Activated CD4-positive, alpha-beta T cell treated with anti-CD3 and anti-CD28 coated beads, Interleukin-2, amount 10 ng/mL, durations not matched to agents 24 days and 14 days (primary cell): Measurements from ENCODE around the gene RAD51AP2. TPM values are rescaled to one million over a fixed set of nuclear protein-coding genes. Genes with fewer than 3 reads are reported as not detected.
"Not testable (repeated sequence)": the region's sequence is repeated elsewhere in the genome, so short reads cannot be mapped to it uniquely, and the experiment has no call there.

Experiments
- DNase-seq: peaks from one replicate; pipeline ENCODE4 v3.0.0; 2022
- H3K27ac Mint-ChIP-seq: one replicate; pipeline ENCODE4 v1.8.0; 2022; ENCODE audit warnings: mild to moderate bottlenecking, mixed read lengths
- H3K27me3 Mint-ChIP-seq: one replicate; pipeline ENCODE4 v1.8.0; 2022; ENCODE audit warnings: mixed read lengths
- H3K36me3 Mint-ChIP-seq: one replicate; pipeline ENCODE4 v1.8.0; 2022; ENCODE audit warnings: low read depth, mild to moderate bottlenecking, mixed read lengths
- H3K4me1 Mint-ChIP-seq: one replicate; pipeline ENCODE4 v1.8.0; 2021; ENCODE audit warnings: mixed read lengths
- H3K4me3 Mint-ChIP-seq: one replicate; pipeline ENCODE4 v1.8.0; 2022; ENCODE audit warnings: mild to moderate bottlenecking, moderate library complexity, mixed read lengths
- H3K9me3 Mint-ChIP-seq: one replicate; pipeline ENCODE4 v1.8.0; 2021; ENCODE audit warnings: mixed read lengths
- intact Hi-C: fragments of 100-400 bp; cut with micrococcal nuclease; formaldehyde crosslinking; loops from one replicate; pipeline ENCODE4 v1.15.1; 2023
- total RNA-seq: library from RNA; stranded (reverse); gene quantifications from 2 replicates; pipeline ENCODE4 v1.2.3, GENCODE V29; 2022

The RAD51AP2 gene
- not detected in 2 replicates for total RNA-seq

- peak; percentile 71 for DNase-seq
- H3K9me3 Mint-ChIP-seq, result no peaks in the 10 kb centered on the region
- intact Hi-C loops, result no loop called here
- H3K36me3 Mint-ChIP-seq, result no peaks in the 10 kb centered on the region
- no peak within 1 kb of the TSS for H3K27ac Mint-ChIP-seq
- H3K4me1 Mint-ChIP-seq, result no peaks in the 10 kb centered on the region
- peaks cover 44% of the 10 kb centered on the region for H3K27me3 Mint-ChIP-seq
- H3K4me3 Mint-ChIP-seq, result peak within 1 kb of the TSS; percentile 41
Observed at GRCh38 chr2:17518212-17519154, at the start of gene RAD51AP2. RAD51AP2 (minus strand) TSS chr2:17518440; CDS start chr2:17518415, 25 bp downstream.

GRCh38 chr2:17565726-17566125, 47.5 kb upstream of the RAD51AP2 start:
- intact Hi-C loops, H3K4me3 Mint-ChIP-seq, DNase-seq, H3K27me3 Mint-ChIP-seq, H3K27ac Mint-ChIP-seq, H3K9me3 Mint-ChIP-seq, H3K4me1 Mint-ChIP-seq, H3K36me3 Mint-ChIP-seq: not testable (repeated sequence)

DNA sequence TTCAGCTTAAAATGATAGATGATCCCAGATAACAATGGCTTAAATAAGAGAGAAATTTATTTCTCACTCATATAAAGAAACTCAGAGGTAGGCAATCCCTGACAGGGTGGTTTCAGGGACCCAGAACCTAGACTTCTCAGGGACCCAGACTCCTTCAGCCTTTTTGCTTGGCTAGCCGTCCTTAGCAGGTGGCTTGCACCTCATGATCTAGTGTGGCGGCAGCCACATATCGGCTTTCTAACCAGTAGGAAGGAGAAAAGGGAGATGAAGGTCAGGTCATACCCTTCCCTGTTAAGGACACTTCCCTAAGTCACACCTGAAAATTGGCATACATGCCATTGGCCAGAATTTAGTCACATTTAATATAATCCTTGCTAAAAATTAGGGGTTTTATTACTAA, 40.6 kb upstream of the RAD51AP2 start:
- DNase-seq, result no peak
- Mint-ChIP-seq H3K36me3 (no peaks in the 10 kb centered on the region), H3K27me3 (peaks cover 9% of the 10 kb centered on the region), H3K4me3 (no peak overlapping the region), H3K9me3 (no peaks in the 10 kb centered on the region), H3K27ac (no peak overlapping the region), H3K4me1 (no peaks in the 10 kb centered on the region)
- intact Hi-C loops, result no loop called here

DNA sequence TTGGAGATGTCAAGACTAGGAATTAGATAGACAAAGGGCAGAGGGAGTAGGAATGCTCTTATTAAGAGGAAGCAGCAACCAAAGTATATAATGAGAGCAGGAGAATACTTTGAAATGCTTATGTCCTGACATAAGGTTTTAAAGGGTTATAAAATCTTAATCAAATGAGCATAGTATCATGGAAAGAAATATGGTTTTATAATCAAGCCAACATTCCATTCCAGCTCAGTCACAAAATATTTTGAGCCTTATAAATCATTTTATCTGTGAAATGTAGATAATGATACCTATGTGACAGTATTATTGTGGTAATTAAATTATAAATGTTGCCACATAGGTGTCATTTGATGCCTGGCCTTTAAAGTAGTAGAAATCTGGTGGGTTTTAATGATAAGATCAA, 39.8 kb upstream of the RAD51AP2 start:
- H3K36me3 Mint-ChIP-seq, result no peaks in the 10 kb centered on the region
- no peak overlapping the region for H3K27ac Mint-ChIP-seq
- no peaks in the 10 kb centered on the region for H3K9me3 Mint-ChIP-seq
- no peaks in the 10 kb centered on the region for H3K4me1 Mint-ChIP-seq
- no peak overlapping the region for H3K4me3 Mint-ChIP-seq
- DNase-seq, result no peak
- peaks cover 9% of the 10 kb centered on the region for H3K27me3 Mint-ChIP-seq
- intact Hi-C loops, result no loop called here

DNA sequence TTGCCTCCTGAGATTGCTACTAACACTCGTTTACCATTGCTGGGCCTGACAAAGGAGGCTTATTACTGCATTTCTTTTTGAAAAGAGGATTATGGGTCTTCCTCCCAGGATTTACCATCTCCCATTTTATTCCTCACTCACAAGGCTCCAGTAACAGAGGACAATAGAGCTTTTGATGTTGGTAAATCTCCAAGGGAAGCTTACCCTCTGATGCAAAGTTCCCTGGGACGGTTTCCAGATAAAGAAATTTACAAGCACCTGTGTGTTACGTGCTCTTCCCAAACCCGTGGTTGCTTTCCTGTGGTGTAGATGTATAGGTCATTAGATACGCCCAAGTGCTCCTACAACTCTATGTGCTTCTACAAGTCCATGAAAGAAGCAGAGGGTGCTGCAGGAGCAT, 39.4 kb upstream of the RAD51AP2 start:
- DNase-seq, result no peak
- Mint-ChIP-seq H3K36me3 (no peaks in the 10 kb centered on the region), H3K27ac (no peak overlapping the region), H3K4me3 (no peak overlapping the region), H3K4me1 (no peaks in the 10 kb centered on the region), H3K9me3 (no peaks in the 10 kb centered on the region), H3K27me3 (peaks cover 9% of the 10 kb centered on the region)
- intact Hi-C loops, result no loop called here

GRCh38 chr2:17555150-17555549, 36.9 kb upstream of the RAD51AP2 start:
- H3K36me3 Mint-ChIP-seq, result no peaks in the 10 kb centered on the region
- no peaks in the 10 kb centered on the region for H3K4me1 Mint-ChIP-seq
- H3K4me3 Mint-ChIP-seq, result no peak overlapping the region
- no peaks in the 10 kb centered on the region for H3K9me3 Mint-ChIP-seq
- no peak overlapping the region for H3K27ac Mint-ChIP-seq
- no peak for DNase-seq
- H3K27me3 Mint-ChIP-seq, result peaks cover 12% of the 10 kb centered on the region
- intact Hi-C loops, result no loop called here

DNA sequence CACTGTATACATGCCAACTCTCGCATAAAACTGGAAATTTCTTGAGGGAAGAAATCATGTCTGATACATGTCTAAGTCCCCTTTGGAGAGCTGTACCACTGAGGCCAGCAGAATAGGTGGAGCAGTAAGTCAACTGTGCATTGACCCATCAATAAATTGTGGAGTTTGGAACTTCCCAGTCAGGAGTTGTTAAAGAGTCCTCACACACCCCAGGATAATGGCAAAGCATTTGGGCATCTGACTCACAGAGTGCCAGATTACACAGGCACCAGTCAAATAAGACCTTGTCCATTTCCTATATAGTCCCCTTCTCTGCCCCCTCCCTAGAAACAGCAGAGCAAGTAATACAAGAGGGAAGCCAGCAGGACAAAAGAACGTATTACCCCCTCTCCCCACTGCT, 32.7 kb upstream of the RAD51AP2 start:
- Mint-ChIP-seq H3K36me3 (no peaks in the 10 kb centered on the region), H3K9me3 (no peaks in the 10 kb centered on the region), H3K4me3 (no peak overlapping the region), H3K27ac (no peak overlapping the region), H3K27me3 (peaks cover 7% of the 10 kb centered on the region), H3K4me1 (no peaks in the 10 kb centered on the region)
- intact Hi-C loops, result no loop called here
- no peak for DNase-seq

GRCh38 chr2:17547737-17548136, 29.5 kb upstream of the RAD51AP2 start:
- Mint-ChIP-seq H3K27ac (no peak overlapping the region), H3K4me3 (no peak overlapping the region), H3K27me3 (peaks cover 21% of the 10 kb centered on the region), H3K9me3 (no peaks in the 10 kb centered on the region), H3K4me1 (no peaks in the 10 kb centered on the region), H3K36me3 (no peaks in the 10 kb centered on the region)
- no peak for DNase-seq
- intact Hi-C loops, result loop anchor here (10.0 kb wide), 1 partner anchor 1807 kb away; the partner anchor contains the start of gene OSR1

DNA sequence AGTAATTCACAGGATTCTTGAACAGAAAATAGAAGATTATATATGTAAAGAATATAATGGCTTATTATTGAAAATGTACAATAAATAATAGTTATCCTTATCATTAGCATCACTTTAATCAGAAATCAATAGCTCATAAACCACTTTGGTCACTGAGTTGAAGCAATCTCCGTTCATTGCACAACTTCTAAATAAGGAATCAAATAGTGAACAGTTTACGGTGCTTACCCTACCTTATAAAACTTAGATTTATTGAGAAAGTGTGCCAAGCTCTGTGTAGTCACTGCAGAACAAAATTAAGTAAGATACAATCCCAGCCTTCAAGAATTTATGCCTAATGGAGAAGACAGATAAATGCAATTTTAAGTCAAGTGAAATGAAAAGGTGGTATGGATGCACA, 29.0 kb upstream of the RAD51AP2 start:
- Mint-ChIP-seq H3K27ac (no peak overlapping the region), H3K4me1 (no peaks in the 10 kb centered on the region), H3K36me3 (no peaks in the 10 kb centered on the region), H3K27me3 (peaks cover 24% of the 10 kb centered on the region), H3K4me3 (no peak overlapping the region), H3K9me3 (no peaks in the 10 kb centered on the region)
- intact Hi-C loops, result loop anchor here (10.0 kb wide), 1 partner anchor 1808 kb away; the partner anchor contains the start of gene OSR1
- DNase-seq, result no peak

DNA sequence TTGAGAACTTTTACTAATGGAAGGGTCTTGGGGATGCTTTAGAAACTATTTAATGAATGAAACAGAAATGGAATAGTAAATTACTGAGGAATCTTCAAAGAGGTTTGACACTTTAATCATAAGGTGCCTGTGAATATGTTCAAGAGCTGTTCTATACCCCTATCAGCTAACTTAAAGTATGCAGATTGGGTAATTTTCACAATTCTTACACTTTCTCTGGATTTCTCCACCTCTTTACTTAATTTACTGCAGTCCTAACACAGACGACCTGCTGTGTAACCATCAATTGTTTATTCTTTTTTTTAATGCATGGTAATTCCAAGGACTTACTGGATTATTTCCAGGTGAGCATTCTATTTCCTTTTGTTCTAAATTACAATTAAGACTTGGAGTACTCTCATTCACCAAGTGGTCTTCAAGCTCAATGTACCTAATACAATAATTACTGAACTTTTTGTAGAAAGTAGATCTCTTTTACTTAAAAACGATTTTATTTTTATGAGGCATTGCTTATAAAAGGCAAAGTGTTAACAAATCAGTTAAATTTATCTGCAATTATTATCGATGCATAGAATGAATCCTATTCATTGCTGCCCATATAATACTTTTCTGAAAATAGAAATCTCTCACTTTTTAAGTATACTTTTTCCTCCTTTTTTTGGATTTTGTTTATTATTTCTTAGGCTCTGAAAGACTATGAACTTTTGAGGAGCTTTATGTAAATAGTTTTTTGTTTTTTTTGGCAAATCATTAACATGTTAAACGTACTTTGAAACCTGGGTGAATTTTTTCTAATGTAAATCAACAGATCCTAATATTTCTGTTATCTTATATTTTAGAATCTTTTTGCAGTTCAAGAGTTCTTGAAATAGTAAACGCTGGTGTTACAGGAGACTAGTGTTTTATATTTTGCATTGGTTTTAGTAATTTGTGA, 27.7 kb upstream of the RAD51AP2 start:
- Mint-ChIP-seq H3K9me3 (peaks cover 7% of the 10 kb centered on the region), H3K4me1 (no peaks in the 10 kb centered on the region), H3K36me3 (no peaks in the 10 kb centered on the region), H3K27ac (no peak overlapping the region), H3K27me3 (peaks cover 31% of the 10 kb centered on the region), H3K4me3 (no peak overlapping the region)
- DNase-seq, result no peak
- intact Hi-C loops, result loop anchor here (10.0 kb wide), 1 partner anchor 1809 kb away; the partner anchor contains the start of gene OSR1

- Mint-ChIP-seq H3K27me3 (peaks cover 46% of the 10 kb centered on the region), H3K4me3 (no peak overlapping the region), H3K36me3 (no peaks in the 10 kb centered on the region), H3K9me3 (peaks cover 9% of the 10 kb centered on the region), H3K27ac (no peak overlapping the region), H3K4me1 (no peaks in the 10 kb centered on the region)
- intact Hi-C loops, result loop anchor here (10.0 kb wide), 1 partner anchor 1811 kb away; the partner anchor contains the start of gene OSR1
- DNase-seq, result no peak
Observed at GRCh38 chr2:17544256-17544655, 26.0 kb upstream of the RAD51AP2 start.

GRCh38 chr2:17543848-17544247, 25.6 kb upstream of the RAD51AP2 start:
- peaks cover 50% of the 10 kb centered on the region for H3K27me3 Mint-ChIP-seq

GRCh38 chr2:17543131-17543660, 25.0 kb upstream of the RAD51AP2 start:
- Mint-ChIP-seq H3K27me3 (peaks cover 53% of the 10 kb centered on the region), H3K4me3 (no peak overlapping the region), H3K27ac (no peak overlapping the region), H3K9me3 (peaks cover 9% of the 10 kb centered on the region), H3K4me1 (peaks cover 3% of the 10 kb centered on the region), H3K36me3 (no peaks in the 10 kb centered on the region)
- DNase-seq, result no peak
- intact Hi-C loops, result loop anchor here (10.0 kb wide), 1 partner anchor 1812 kb away; the partner anchor contains the start of gene OSR1

More at GRCh38 chr2:17543848-17544247, 25.6 kb upstream of the RAD51AP2 start:
- Mint-ChIP-seq H3K27ac (no peak overlapping the region), H3K9me3 (peaks cover 9% of the 10 kb centered on the region), H3K4me1 (no peaks in the 10 kb centered on the region), H3K36me3 (no peaks in the 10 kb centered on the region), H3K4me3 (no peak overlapping the region)
- DNase-seq, result no peak
- intact Hi-C loops, result loop anchor here (10.0 kb wide), 1 partner anchor 1811 kb away; the partner anchor contains the start of gene OSR1
